ENCODE measurements around the gene OR10H2. TPM values are rescaled to one million over a fixed set of nuclear protein-coding genes. Genes with fewer than 3 reads are reported as not detected.
"Not testable (repeated sequence)": the region's sequence is repeated elsewhere in the genome, so short reads cannot be mapped to it uniquely, and the experiment has no call there.

OR10H2 gene, protein sequence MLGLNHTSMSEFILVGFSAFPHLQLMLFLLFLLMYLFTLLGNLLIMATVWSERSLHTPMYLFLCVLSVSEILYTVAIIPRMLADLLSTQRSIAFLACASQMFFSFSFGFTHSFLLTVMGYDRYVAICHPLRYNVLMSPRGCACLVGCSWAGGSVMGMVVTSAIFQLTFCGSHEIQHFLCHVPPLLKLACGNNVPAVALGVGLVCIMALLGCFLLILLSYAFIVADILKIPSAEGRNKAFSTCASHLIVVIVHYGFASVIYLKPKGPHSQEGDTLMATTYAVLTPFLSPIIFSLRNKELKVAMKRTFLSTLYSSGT
- not detected for polyA plus RNA-seq

DNA sequence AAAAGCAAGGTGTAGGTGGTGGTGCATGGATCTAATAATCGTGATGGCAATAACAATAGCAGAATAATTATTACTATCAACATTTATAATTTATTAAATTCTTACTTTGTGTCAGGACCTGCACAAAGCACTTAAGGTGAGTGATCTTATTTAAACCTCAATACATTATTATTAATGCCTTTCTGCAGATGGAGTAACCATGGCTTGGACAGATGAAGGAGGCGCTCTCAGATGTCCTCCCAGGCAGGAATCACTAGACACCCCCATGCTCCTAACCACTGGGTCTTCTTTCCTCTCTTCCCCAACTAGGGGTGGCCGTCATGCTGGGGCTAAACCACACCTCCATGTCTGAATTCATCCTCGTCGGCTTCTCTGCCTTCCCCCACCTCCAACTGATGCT is at the start of gene OR10H2:
TSS of gene OR10H2 (plus strand) at position 301 of the 400 bp plus-strand sequence. CDS start at position 321, 20 bp downstream.
- 74 to 81% (median 79%) methylated on average over 5 of the region's 5 CpGs for WGBS, 3 donors
- H3K27ac ChIP-seq (ENCODE audit: low read depth, low read length): no peak within 1 kb of the TSS

DNA sequence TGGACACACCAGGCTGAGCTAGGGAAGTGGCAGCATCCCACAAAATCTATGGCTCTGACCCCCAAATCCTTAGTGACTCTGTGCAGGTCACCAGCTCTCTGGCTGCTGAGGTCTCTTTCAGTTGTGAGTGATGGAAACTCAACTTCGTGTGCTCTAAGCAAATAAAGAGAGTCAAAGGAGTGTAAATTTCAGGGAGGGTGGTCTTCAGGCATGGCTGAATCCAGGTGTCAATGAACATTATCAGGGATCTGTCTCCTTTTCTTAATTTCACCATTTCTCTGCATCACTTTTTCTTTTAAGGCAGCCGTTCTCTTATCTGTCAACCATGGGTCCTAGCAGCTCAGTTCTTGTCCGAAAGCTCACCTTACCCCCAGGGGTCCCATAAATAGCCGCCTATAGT is 48.7 kb upstream of the OR10H2 start:
- 11 to 23% (median 22%) methylated on average over 4 of the region's 4 CpGs for WGBS, 3 donors

DNA sequence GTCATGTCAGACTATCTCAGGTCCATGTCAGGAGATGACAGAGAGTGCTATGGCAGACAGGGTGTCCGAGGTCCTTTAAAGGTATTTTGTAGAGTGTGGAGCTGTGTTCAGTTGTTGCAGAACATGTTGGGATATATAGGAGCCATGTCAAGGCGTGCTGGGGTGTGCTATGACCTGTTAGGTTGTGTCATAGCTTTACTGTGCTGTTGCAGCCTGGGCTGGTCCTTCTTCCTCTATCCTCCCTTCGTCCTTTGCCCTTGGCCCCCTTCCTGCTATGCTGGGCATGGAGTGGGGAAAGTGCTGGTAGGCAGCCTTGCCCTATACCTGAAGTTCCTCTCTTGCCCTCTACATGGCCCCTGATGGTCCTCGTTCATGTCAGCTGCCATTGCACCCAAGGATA is 48.0 kb upstream of the OR10H2 start:
- WGBS, 3 donors: 55 to 69% (median 65%) methylated on average over 4 of the region's 4 CpGs
- not testable (repeated sequence) for H3K27ac ChIP-seq (ENCODE audit: low read depth, low read length)

More for the DNA sequence above, 48.7 kb upstream of the OR10H2 start:
- no peak overlapping the region for H3K27ac ChIP-seq (ENCODE audit: low read depth, low read length)

DNA sequence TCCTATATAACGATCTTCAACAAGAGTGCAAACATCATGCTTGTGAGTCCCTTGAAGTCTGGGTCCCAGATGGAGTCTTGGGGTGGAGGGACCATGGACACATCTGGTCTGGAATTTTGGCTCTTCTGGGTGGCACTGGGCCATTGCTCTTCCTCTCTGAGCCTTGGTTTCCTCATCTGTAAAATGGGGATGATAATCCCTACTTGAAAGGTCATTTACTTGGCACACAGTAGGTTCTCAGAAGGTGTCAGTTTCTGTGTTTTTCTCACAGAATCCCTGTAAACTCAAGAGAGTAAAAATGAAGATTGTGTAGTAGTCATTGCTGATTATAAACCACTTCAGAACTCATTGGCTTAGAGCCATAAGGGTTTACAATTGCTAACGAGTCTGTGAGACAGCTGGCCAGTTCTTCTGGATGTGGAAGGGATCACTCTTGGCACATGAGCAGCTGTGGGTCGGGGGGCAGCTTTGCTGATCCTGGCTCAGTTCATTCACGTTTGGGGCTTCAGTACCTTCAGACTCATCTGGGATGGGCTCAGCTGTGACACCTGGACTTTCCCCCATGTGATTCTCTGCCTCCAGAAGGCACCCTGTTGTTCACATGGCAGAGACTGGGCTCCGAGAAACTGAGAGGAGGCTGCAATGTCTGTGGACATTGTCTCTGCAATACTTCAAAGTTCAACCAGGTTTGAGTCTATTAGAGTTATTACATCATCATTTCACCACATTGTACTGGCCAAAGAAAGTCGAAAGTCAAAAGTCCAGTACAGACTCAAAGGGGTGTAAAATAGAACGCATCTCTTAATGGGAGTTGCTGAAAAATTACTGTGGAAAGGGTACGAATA is 47.1 kb upstream of the OR10H2 start:
- WGBS, 3 donors: 47 to 62% (median 61%) methylated on average over 8 of the region's 8 CpGs
- H3K27ac ChIP-seq (ENCODE audit: low read depth, low read length): no peak overlapping the region

DNA sequence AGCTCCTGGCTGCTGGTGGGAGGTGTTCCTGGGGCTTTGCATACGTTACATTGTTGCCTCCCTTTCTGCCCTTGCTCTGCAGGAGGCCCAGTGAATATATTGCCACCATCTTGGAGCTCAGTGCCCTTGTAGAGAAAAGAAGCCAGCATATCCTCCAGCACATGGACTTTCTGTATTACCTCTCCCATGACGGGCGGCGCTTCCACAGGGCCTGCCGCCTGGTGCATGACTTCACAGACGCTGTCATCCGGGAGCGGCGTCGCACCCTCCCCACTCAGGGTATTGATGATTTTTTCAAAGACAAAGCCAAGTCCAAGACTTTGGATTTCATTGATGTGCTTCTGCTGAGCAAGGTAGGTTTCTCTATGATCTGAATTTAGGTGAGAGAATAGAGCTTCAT is 44.4 kb upstream of the OR10H2 start:
- WGBS, 3 donors: 76 to 87% (median 83%) methylated on average over 10 of the region's 10 CpGs

DNA sequence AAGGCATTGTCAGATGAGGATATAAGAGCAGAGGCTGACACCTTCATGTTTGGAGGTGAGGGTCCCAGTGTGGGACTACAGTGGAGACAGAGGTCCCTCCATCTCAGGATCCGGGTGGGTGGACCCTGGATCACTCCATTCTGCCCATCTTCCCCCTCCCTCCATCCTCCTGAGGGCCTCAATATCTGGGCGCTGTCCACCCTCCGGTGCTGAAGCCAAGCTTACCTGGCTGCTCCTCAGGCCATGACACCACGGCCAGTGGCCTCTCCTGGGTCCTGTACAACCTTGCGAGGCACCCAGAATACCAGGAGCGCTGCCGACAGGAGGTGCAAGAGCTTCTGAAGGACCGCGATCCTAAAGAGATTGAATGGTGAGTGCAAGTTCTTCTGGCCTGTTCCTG is 43.0 kb upstream of the OR10H2 start:
- no peak overlapping the region for H3K27ac ChIP-seq (ENCODE audit: low read depth, low read length)
- 25 to 52% (median 41%) methylated on average over 9 of the region's 9 CpGs for WGBS, 3 donors

More for the DNA sequence above, 44.4 kb upstream of the OR10H2 start:
- no peak overlapping the region for H3K27ac ChIP-seq (ENCODE audit: low read depth, low read length)

DNA sequence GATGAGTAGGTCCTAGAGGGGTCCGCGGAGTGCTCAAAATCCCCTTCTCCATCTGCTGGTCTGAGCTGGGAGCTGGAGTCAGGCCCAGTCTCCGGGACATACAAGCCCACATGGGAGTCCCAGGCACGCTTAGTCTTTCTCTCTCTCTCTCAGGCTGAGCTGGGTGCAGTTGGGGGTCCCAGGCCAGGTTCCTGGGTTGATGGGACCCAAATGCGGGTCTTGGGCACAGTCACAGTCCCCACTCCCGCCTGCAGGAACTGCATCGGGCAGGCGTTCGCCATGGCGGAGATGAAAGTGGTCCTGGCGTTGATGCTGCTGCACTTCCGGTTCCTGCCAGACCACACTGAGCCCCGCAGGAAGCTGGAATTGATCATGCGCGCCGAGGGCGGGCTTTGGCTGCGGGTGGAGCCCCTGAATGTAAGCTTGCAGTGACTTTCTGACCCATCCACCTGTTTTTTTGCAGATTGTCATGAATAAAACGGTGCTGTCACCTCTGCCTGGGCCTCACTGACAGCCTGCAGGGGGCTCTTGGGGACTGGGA is 31.1 kb upstream of the OR10H2 start:
- H3K27ac ChIP-seq (ENCODE audit: low read depth, low read length): no peak overlapping the region
- WGBS, 3 donors: 65 to 79% (median 76%) methylated on average over 19 of the region's 19 CpGs

DNA sequence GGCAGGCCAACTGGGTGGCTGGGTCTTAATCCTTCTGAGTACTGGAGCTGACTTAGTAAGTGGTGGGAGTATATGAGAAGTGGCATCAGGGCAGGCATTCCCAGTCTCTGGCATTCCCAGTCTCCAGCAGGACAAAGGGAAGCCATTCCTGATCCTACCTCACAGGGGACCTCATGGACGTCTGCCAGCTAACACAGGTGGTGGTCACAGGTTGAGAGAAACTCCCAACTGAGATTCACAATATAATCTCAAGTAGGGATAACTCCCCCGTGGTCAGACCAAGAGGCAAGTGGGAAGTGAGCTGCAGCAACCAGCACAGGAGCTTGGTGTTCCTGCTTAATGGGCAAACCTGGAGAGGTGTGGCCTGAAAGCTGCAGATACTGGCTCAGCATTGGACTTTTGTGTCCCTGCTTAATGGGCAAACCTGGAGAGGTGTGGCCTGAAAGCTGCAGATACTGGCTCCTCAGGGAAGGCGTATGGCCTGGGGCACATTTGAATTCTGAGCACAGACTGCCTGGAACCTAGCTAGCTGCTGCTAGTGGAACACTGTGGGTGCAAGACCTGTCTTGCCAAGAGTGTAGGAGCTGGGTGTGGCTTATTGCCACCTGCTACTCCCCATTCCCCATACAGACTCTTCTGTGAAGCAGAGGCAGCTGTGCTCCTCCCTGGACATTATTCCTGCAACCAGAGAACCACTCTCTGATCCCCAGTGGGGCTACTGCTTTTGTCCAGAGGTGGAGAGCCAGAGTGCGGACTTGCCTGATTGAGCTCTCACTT is 25.9 kb upstream of the OR10H2 start:
- WGBS, 3 donors: 39 to 67% (median 60%) methylated on average over 4 of the region's 4 CpGs
- H3K27ac ChIP-seq (ENCODE audit: low read depth, low read length): no peak overlapping the region

DNA sequence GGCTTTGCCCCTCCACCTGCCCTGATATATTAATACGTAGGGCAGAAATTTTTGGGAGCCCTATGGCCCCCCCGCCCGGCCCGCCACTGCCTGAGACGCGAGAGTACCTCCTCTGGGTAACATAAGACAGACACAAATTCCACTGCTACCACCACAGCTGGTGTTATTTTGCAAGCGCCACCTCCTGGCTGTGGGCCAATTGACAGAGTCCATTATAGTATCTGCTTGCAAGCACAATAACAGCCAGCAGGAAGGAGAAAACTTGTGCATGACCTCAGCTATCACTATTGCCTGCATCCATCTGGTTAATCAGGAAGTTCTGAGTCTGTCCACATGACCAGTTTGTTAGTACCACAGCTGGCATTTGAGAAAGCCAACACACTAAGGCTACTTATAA is 25.3 kb upstream of the OR10H2 start:
- no peak overlapping the region for H3K27ac ChIP-seq (ENCODE audit: low read depth, low read length)
- WGBS, 3 donors: 0 to 4% (median 1%) methylated on average over 7 of the region's 7 CpGs

DNA sequence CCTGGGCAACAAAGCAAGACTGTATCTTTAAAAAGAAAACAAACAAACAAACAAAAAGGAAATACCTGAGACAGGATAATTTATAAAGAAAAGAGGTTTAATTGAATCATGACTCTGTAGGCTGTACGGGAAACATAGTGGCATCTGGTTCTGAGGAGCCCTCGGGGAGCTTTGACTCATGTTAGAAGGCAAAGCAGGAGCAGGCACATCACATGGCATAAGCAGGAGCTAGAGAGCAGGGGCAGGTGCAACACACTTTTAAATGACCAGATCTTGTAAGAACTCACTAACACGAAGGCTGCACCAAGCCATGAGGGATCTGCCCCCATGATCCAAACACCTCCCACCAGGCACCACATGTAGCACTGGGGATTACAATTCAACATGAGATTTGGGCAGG is 13.2 kb upstream of the OR10H2 start:
- H3K27ac ChIP-seq (ENCODE audit: low read depth, low read length): no peak overlapping the region
- WGBS, 3 donors: 52 to 63% (median 62%) methylated on average over 3 of the region's 3 CpGs

DNA sequence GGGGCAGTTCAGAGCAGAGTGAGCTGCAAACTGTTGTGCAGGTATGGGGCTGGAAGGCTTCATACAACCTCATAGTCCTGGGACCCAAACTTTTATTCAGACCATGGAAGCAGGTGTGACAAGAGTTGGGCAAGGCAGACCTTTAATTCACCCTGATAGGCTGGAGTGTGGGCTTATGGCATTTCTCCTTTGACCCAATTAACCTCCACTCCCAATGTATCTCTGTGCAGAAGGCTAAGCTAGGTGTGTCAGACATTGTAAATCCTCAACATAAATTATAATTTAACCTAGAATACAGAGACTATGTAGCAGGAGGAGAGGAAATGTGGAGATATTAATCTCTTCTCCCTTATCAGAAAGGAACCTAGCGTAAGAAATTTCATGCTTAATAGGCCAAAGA is 12.2 kb upstream of the OR10H2 start:
- whole genome bisulfite sequencing, 3 donors: 59 to 93% (median 85%) methylated on average over 1 of the region's 1 CpG

DNA sequence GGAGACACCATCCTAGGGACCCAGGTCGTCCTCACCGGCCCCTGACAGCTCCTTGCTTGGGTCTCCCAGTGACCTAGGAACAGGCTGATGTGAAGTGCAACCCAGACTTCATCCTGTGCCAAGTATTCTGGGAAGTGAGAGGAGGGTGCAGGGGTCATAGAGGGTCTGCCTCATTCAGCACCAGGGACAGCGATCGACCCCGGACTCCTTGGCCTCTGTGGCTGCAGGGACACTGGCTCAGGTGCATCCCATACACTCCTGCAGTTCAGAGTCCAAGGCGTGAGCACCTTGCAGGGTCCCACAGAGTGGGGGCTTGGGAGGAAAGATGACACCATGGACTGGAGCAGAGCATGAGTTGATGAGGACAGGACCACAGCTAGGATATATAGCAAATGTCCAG is 10.0 kb upstream of the OR10H2 start:
- no peak overlapping the region for H3K27ac ChIP-seq (ENCODE audit: low read depth, low read length)
- WGBS, 3 donors: 17 to 21% (median 20%) methylated on average over 6 of the region's 6 CpGs

More for the DNA sequence above, 12.2 kb upstream of the OR10H2 start:
- no peak overlapping the region for H3K27ac ChIP-seq (ENCODE audit: low read depth, low read length)

DNA sequence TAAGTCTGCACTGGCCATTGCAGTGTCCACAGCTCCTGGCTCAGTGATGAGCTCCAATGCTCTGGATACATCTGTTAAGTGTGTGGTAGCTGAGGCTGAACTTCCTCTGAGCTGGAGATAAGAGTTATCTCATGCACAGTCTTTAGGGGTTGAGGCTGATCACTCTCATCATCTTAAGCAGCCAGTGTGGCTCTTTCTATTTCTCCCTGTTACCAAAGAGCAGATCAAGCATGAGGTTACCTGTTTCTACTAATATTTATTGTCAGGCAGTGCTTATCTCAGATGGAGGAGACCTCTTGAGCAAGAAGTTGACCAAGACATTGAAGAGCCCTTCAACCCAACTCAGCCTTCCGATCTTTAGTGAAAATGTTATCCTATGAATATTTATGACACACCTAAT is 6.6 kb upstream of the OR10H2 start:
- 62 to 92% (median 86%) methylated on average over 1 of the region's 1 CpG for WGBS, 3 donors
- no peak overlapping the region for H3K27ac ChIP-seq (ENCODE audit: low read depth, low read length)

DNA sequence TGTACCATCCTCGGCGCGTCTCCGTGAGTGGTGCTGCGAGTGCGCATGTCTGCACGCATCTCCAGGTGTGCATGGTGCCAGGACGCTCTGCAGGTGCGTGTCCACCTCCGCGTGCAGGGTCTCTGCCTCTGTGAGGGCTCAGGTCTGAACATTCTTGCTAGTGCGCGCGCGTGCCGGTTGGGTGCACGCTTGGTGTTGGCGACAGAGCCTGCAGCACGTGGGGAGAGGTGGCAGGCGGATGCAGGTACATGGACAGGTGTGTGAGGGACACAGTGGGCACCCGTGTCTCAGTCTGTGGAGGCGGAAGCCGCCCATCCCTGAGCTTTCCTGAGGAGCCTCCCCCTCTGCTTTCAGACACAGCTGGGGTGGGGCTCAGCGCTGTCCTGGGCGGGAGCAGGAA is 4.9 kb upstream of the OR10H2 start:
- WGBS, 3 donors: 23% methylated on average over 25 of the region's 25 CpGs

DNA sequence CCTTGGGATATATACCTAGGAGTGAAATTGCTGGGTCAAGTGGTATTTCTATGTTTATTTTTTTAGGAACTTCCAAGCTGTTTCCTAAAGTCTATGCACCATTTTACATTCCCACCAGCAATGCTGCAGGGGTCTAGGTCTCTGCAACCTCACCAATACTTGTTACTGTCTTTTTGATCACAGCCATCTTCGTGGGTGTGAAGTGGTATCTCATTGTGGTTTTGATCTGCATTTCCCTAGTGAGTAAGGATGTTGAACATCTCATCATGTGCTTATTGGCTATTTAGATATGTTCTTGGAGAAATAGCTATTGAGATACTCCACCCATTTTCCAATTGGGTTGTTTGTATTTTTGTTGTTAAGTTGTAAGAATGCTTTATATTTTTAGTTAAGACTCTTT is 2.7 kb downstream of the OR10H2 start:
- WGBS, 3 donors: 19 to 41% (median 39%) methylated on average over 1 of the region's 1 CpG
- no peak overlapping the region for H3K27ac ChIP-seq (ENCODE audit: low read depth, low read length)

More for the DNA sequence above, 4.9 kb upstream of the OR10H2 start:
- no peak overlapping the region for H3K27ac ChIP-seq (ENCODE audit: low read depth, low read length)

DNA sequence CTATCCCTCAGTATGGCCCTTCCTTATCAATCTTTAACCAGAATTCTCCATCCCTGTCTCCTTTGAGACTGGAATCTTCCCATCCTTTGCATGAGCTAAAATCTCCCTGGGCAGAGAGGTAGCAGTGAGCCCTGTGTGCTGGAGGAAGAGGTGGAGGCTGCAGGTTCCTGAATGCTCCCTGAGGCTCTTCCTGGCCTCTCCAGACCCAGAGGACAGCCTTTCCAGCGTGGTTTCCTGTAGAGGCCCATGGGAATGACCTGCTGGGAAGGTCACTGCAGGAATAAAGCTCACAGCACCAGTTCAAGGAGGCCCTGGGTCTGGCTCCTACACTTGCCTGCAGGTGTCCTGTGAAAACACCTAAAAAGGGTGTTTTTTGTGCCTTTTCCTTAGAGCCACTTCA is 4.6 kb downstream of the OR10H2 start:
- H3K27ac ChIP-seq (ENCODE audit: low read depth, low read length): no peak overlapping the region
- WGBS, 3 donors: 11 to 14% (median 13%) methylated on average over 1 of the region's 1 CpG

DNA sequence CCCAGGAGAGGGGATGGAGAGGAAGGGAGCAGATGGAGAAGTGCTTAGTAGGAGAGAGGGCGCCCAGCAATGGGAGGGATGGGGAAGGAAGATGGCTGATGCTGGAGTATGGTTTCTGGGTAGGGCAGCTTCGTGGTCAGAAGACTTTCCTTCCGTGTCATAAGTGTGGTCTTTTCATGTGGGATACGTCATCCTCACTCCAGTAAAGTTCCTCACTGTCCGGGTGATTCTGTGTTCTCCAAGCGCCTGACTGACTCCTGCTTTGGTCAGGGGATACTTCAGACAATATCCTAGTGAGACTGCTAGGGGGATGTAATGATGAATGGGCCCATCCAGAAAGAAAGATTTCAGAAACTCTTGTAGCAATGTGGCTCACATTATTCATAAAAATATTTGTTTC is 6.1 kb downstream of the OR10H2 start:
- no peak overlapping the region for H3K27ac ChIP-seq (ENCODE audit: low read depth, low read length)
- WGBS, 3 donors: 42 to 62% (median 59%) methylated on average over 6 of the region's 6 CpGs

DNA sequence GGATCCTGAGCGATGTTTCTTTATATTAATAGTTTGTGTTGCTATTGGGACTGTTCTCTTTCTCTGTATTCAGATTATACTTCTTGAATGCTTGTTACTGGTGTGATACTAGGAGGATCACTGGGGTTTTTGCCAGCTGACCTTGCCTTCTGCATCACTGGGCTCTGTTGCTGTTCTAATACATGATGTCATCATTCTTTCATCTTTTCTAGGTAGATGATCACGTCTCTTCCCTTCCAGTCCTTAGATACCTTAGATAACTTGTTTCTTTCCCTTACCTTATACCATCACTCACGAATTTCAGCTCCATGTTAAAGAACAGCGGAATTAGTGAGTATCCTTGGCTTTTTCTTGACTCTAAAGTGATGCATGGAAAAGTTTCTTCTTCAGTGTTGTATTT is 9.9 kb downstream of the OR10H2 start, which contains the start of gene OR10H3:
TSS of gene OR10H3 (plus strand) at position 264 of the 400 bp plus-strand sequence. CDS start 3,408 bp downstream, outside the sequence.
- WGBS, 3 donors: 53 to 67% (median 66%) methylated on average over 4 of the region's 4 CpGs

More for the DNA sequence above, 9.9 kb downstream of the OR10H2 start, which contains the start of gene OR10H3:
- H3K27ac ChIP-seq (ENCODE audit: low read depth, low read length): no peak within 1 kb of the TSS
